Fibroblast of skin of left biceps (primary cell): ENCODE measurements around the gene CPLANE1.
A peak's percentile ranks its signal among the peaks of the same experiment; 100 is the strongest.
"Not testable (repeated sequence)": the region's sequence is repeated elsewhere in the genome, so short reads cannot be mapped to it uniquely, and the experiment has no call there.

ENCODE experiments used
- DNase-seq, 2 experiments: peaks; one replicate each; pipeline ENCODE4 v3.0.0-alpha.2; 2013; ENCODE audit warnings: low read depth in 2 of 2

Gene CPLANE1

DNA sequence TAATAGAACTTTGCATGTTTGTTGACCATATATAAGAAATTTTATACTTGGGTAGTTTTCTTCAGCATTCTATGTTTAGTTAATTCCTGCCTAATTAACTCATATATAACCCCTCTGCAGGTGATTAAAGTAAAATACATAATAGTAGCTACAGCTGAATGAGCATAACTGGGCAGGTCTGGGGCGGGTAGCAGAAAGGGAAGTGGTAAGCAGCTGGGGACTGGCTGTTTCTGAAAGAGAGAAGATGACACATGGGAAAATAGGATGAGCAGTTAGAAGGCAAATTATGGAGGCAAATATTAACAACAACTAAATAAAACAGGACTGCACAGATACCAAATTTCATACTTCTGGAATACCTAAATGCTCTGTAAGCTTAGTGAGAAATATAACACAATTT, 128.1 kb downstream of the CPLANE1 start:
- no peak for DNase-seq

- no peak for DNase-seq
Observed at GRCh38 chr5:37120270-37120669, 128.9 kb downstream of the CPLANE1 start.

GRCh38 chr5:37116359-37116758, 132.8 kb downstream of the CPLANE1 start:
- no peak for DNase-seq

DNA sequence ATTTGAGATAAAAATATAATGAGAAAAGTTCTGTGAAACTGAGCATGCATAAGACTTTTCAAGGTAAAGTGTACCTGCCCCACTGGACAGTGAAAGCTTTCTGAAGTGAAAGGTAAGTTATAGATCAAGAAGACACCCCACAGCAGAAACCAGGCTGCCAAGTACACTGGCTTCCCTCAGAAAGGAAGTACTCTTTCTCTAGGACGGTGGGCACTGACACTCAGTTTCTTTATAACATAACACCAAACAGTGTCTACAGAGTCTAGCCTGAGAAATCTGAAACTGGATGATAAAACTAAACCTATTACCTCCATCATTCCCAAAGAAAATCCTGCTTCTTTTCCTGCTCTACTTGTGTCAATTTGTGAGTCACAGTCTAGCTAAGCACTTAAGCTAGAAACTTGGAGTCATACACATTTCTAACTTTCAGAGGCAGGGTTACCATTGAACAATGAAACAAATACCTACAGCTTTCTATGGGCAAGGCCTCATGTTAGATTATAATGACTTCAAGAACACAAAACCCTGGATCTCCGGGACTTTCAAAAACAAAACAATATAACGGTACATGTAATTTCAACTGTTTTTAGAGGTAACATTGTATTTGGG, 136.7 kb downstream of the CPLANE1 start:
- DNase-seq: no peak

- DNase-seq: no peak
Observed at GRCh38 chr5:37111426-37112382, 137.5 kb downstream of the CPLANE1 start.

DNA sequence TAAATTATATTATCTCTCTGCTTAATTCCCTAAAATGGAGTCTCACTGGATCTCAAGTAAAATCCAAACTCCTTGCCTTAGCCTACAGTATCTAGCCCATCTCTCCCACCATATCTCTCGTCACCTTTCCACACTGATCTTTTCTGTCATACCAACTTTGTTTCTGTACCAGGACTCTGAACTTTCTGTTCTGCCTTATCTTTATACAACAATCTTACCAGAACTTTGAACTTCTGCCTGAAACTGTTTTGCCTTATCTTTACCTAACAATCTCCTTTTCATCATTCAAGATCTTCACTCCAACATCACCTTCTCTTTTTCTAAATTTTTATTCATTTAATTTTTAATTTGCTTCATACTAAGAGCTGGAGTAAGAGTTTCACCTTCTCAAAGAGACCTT, 139.0 kb downstream of the CPLANE1 start:
- DNase-seq: no peak

DNA sequence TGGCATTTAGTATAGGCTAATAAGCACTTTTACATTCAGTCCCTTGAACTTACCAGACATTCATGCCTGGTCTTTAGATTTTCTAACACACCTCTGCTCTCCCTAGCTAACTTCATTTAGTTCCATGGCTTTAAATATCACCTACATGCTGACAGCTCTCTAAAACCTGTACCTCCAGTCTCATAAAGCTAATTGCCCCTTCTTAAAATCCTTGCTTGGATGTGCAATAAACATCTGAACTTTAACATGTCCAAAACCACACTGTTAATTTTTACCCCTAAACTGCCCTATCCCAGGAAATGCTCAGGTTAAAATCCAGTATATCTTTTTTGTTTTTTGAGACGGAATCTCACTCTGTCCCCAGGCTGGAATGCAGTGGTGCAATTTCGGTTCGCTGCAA, 139.8 kb downstream of the CPLANE1 start:
- DNase-seq: no peak

DNA sequence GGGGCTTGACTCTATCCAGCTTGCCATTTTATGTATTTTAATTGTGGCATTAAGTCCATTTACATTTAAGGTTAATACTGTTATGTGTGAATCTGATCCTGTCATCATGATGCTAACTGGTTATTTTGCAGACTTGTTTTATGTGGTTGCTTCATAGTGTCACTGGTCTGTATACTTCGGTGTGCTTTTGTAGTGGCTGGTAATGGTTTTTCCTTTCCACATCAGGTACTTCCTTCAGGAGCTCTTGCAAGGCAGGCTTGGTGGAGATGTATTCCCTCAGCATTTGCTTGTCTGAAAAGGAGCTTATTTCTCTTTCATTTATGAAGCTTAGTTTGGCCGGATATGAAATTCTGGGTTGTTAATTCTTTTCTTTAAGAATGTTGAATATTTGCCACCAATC, 145.9 kb downstream of the CPLANE1 start:
- no peak for DNase-seq

GRCh38 chr5:37099267-37099666, 149.9 kb downstream of the CPLANE1 start:
- not testable (repeated sequence) for DNase-seq

GRCh38 chr5:37093795-37094194, 155.4 kb downstream of the CPLANE1 start:
- DNase-seq: not testable (repeated sequence)

GRCh38 chr5:37090781-37091180, 158.4 kb downstream of the CPLANE1 start:
- DNase-seq: no peak

DNA sequence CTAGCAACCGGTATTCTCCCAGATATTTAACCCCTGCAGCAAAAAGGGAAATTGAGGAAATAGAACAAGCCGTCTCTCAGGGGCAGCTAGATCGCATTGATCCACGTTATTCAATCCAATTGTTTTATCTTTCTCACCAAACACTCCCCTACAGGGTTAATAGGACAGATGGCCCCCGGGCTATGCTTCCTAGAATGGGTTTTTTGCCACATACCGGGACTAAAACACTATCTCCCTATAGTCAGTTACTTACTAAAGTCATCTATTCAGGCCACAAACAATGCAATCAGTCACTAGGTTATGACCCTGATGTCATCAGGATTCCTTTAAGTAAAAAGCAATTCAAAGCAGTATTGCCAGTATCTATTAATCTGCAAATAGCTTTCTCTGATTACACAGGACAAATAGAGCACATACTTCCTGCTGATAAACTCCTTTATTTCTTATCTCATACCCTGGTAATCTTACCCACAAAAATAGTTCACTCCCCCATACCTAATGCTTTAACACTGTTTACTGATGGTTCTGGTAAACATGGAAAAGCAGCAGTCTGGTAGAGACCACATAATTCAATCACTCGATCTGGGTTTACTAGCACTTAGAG, 159.0 kb downstream of the CPLANE1 start:
- DNase-seq: no peak

GRCh38 chr5:37088009-37088408, 161.2 kb downstream of the CPLANE1 start:
- DNase-seq: no peak

GRCh38 chr5:37086466-37087173, 162.6 kb downstream of the CPLANE1 start:
- DNase-seq: no peak

GRCh38 chr5:37086026-37086425, 163.2 kb downstream of the CPLANE1 start:
- not testable (repeated sequence) for DNase-seq

DNA sequence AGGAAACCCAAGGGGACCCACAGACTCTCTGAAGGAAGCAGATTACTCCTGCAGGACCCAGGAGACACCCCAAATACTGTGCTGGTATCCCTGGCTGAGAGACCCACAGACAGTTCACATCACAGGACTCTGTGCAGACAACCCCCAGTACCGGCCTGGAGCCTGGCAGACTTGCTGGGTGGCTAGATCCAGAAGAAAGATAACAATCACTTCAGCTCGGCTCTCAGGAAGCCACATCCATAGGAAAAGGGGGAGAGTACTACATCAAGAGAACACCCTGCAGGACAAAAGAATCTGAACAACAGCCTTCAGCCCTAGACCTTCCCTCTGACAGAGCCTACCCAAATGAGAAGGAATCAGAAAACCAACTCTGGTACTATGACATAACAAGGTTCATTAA, 166.2 kb downstream of the CPLANE1 start:
- DNase-seq: not testable (repeated sequence)

DNA sequence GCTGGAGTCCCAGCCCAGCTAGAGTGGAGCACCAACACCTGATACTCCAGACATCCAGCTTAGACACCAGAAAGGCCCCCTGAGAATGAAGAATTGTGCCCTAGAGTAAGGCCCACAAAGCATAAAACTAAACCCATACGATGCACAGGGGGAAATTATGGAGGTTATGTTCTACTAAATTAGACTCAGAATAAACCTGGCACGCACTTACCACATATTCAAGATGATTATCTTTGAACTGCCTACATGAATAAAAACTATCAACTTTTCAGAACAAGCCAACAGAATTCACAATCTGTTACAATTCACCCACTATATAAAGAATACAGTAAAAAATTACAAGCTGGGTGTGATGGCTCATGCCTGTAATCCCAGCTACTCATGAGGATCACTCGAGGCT, 168.5 kb downstream of the CPLANE1 start:
- DNase-seq: no peak

- DNase-seq: no peak
Observed at GRCh38 chr5:37077146-37077545, 172.0 kb downstream of the CPLANE1 start.

DNA sequence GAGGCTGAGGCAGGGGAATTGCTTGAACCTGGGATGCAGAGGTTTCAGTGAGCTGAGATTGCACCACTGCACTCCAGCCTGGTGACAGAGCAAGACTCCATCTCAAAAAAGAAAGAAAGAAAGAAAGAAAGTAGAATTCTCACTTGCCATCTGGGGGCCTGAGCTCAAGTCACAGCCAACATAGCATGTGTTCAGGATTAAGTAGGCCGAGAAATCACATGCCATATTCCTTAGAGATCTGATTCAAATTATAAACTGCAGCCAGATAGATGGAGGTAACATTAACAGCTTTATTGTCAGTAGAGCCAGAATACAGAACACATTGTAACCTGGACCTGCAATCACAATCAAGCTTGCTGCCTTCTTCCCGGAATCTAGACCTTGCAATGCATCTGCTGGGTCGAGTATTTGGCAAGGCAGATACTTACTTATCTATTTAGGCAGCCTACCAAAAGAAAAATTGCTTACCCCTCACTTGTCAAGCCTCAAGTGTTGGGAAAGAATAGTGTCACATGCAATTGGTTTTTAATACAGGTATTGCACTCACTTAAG, 173.7 kb downstream of the CPLANE1 start:
- peak in 1 of 2 experiments; percentile 10 for DNase-seq

DNA sequence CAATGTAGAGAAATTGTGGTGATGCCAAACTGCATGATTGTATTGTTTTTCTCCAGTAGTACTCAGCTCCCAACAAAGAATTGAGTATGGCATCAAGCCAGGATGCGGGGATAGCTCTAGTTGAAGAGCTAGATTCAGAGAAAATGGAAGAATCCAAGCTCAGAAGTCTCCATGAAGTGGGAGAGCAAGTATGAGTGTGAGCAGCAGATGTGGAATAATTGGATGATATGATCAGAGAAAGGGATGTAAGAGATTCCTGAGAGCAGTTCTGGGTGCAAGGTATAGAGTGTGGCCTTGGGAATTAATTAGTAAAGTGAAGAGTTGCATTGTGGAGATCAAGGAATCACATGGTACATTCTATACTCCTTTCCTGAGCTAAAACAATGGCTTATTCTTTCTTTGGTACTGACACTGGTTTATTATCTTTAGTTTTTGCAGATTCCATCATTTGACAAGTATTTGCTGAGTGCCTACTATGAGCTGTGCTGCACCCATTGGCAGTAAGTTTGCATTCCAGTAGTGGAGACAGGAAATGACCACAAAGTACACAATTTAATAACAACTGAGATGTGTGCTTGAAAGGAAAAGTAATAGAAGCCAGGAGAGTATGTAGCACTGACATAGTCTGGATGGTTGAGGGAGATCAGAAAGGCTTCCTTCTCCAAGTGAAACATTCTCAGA, 177.1 kb downstream of the CPLANE1 start:
- peak; percentile 42 to 44 for DNase-seq

GRCh38 chr5:37071487-37071886, 177.7 kb downstream of the CPLANE1 start:
- no peak for DNase-seq
